ENCODE data around the gene HRNR.
A peak's percentile ranks its signal among the peaks of the same experiment; 100 is the strongest.
"Not testable (repeated sequence)": the region's sequence is repeated elsewhere in the genome, so short reads cannot be mapped to it uniquely, and the experiment has no call there.

HRNR gene

DNA sequence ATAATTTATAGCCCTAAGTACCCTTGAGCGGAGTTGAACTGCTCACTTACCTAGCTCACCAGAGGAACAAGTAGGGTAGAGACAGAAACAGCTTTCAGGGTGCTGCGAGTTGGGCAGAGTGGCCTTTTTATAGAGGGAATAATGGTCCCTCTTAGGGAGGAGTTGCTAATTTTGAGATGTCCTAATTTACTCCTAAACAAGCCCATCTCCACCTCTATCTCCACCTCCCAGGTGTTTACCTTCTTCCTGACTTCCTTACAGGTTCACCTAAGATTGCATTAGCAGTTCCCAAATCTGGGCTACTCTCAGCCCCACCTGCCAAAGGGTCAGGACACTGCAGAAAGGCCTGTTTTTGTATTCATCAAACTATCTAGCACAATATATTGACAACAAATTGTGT lies at the start of gene HRNR:
Gene HRNR (minus strand): TSS at position 101 of the 400 bp plus-strand sequence. CDS start 940 bp downstream, outside the sequence.
- DNase-seq (ENCODE audit: low read depth in 2 of 2), result no peak

DNA sequence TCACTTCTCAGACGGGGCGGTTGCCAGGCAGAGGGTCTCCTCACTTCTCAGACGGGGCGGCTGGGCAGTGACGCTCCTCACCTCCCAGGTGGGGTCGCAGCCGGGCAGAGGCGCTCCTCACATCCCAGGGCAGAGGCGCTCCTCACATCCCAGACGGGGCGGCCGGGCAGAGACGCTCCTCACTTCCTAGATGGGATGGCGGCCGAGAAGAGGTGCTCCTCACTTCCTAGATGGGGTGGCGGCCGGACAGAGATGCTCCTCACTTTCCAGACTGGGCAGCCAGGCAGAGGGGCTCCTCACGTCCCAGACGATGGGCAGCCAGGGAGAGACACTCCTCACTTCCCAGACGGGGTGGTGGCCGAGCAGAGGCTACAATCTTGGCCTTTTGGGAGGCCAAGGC lies 32.4 kb upstream of the HRNR start:
- DNase-seq (ENCODE audit: low read depth in 2 of 2), result not testable (repeated sequence)

DNA sequence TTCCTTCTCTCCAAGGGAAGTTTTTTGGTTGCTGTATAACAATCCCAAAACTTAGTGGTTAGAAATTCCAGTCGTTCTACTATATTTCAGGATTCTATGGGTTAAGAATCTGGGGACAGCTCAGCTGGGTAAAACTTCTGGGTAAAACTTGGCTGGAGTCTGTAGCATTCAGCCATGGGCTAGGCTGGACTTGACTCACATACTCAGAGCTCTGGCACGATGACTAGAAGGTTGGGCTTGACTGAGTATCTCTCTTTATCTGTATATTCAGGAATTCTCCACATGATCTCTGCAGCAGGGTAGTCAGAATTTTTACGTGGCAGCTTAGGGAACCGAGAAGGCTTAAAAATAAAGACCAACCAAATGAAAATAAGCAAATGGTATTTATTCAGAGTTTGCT lies 28.2 kb upstream of the HRNR start:
- no peak for DNase-seq (ENCODE audit: low read depth in 2 of 2)

DNA sequence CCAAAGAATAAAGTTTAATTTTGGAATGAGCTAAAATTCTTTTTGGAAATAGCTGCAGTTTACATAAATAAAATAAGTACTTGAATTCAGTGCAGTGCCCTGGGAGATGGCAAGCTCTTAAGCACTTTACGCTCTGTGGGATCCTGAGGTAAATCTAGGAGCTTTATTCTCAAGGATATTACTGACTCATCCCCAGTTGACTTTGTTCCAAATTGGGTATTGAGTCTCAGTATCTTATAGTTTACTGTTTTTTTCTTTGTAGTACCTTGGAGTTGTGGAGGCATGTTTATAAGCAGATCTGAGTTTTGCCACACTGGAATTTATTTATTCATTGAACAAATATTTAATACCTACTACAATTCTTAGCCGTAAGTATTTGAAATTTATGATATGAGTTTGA lies 27.4 kb upstream of the HRNR start:
- DNase-seq (ENCODE audit: low read depth in 2 of 2), result no peak

DNA sequence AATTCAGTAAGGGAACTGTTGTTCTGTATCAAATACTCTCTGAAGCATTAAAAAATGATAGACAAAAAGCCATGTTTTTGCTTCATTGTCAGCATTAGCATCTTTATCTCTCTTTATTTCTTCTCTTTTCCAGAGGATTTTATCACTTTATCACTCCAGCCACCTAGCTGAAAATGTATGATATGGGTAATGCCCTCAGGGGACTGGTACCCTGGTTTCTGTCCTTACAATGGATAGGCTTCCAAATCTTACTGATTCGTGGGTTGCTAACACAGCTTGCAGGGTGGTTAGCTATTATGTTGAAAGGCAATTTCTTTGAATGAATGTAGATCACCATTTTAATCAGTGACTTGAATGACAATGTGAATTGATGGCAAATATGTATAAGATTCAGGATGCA lies 23.3 kb upstream of the HRNR start:
- DNase-seq (ENCODE audit: low read depth in 2 of 2), result no peak

DNA sequence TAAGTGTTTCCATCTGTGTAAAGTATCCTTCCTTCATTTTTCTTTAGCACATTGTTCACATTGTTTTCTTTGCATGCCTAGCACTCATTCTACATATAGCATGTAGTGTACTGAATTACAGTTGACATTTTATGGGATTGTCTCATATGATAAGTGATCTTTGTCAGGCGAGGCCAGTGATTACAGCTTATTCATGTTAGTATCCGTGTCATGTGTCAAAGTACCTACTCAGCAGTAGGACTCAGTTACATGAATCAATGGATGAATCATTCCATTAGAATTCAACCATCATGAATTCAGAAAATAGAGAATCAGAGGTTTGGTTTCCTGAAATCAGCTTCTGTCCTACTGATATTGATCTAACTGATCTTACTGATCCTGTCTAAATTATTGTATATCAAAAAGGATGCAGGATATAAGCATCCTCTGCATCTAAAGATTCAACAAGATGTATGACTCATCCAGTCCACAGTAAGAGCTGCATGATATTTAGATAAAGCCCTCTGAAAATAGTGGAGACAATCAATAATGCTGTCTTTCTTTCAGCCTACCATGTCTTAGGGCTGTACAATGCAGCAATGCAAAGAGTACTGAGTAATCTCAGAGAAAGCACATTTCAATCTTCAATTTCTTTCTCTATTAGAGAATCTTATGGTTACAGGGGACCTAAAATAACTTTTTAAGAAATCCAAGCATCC lies 20.7 kb upstream of the HRNR start:
- no peak for DNase-seq (ENCODE audit: low read depth in 2 of 2)

DNA sequence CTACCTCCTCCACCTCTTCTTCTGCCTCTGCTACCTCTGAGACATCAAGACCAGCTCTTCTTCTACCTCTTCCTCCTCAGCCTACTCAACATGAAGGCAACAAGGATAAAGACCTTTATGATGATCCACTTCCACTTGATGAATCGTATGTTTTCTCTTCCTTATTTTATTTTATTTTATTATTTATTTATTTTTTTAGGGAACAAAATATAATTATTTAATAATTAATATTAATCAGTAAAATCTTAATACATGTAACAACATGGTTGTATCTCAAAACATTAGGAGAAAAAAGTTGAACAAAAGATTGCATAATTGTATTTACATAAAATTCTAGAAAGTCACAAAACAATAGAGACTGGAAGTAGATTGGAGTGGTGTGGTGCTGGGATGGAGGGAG lies 13.1 kb upstream of the HRNR start:
- DNase-seq (ENCODE audit: low read depth in 2 of 2), result no peak

DNA sequence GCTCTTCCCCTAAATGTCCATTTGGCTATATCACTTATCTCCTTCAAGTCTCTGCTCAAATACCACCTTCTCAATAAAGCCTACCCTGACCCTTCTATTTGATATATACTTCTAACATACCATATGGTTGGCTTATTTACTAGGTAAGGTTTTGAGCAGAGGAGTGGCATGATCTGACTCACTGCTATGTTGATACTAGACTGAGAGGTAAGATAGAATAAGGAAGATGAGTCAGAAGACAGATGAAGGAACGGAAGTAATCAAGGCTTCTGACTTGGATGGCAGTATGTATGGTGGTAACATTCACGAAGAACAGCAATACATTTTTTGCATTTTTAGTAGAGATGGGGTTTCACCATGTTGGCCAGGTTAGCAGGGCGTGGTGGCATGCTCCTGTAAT lies 4.8 kb upstream of the HRNR start:
- no peak for DNase-seq (ENCODE audit: low read depth in 2 of 2)

DNA sequence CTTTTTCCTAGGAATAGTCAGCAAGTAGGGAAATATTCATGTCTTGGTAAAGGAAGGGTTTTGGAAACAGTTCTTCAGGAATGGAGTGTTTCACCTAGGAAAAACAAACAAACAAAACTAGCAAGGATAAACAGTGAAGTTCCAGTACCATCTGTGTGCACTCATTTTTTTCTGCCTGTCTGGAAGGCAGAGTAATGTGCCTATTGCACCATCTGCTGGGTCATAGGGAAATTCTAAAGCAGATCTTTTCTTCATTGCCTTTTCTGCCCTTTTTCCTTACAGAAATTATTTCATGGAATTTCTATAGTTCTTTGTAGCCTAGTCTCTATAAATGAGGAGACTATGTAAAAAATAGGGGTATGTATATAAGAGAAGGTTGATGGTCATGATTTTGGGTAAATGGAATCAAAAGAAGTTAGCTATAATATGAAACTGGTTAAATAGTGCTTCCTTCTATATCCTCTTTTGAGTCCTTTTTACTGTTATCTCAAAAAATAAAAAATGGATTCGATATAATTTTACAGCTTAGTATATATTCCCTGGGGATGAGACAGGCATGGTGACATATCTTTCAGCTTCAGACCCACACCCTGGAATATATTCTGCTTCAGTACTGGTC lies 3.4 kb upstream of the HRNR start:
- no peak for DNase-seq (ENCODE audit: low read depth in 2 of 2)

DNA sequence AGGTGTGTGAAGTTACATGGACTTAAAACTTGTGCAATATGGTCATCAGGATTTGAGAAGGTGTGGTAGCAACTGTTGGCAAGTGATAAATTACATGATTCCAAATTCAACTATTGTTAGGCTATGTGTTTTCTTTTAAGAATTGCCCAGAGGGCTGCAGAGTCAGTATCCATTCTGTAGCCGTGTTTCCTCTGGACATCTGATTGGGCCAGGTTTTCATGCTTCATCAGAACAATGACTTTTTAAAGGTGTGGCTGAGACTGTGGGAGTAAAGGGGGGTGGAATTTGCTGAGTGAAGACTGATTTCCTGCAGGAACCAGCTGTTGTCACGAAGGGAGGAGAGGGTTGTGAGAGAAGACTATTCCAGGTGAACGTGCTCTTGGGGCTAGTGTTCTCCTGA lies 1.7 kb upstream of the HRNR start:
- DNase-seq (ENCODE audit: low read depth in 2 of 2), result no peak

DNA sequence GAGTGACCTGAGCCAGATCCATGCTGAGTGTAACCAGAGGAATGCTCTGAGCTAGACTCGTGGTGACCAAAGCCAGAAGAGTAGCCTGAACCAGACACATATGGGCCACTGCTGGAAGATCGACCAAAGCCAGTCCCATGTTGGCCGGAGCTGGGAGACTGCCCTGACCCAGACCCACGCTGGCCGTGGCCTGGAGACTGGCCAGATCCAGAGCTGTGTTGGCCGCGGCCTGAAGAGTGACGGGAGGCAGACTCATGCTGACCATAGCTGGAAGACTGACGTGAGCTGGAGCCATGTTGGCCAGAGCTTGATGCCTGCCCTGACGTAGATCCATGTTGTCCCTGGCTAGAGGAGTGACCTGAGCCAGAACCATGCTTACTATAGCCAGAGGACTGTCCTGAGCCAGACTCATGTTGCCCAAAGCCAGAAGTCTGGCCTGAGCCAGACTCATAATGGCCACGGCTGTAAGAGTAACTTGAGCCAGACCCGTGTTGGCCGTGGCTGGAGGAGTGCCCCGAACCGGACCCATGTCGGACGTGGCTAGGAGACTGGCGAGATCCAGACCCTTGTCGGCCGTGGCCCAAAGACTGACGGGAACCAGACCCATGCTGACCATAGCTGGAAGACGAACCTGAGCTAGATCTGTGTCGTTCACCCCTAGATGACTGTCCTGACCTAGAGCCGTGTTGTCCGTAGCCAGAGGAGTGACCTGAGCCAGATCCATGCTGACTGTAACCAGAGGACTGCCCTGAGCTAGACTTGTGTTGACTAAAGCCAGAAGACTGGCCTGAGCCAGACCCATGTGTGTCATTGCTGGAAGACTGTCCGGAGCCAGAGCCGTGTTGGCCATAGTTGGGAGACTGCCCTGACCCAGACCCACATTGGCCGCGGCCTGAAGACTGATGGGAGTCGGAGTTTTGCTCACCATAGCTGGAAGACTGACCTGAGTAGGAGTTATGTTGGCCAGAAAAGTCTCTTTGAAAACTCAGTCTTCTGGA lies 3.5 kb downstream of the HRNR start:
- no peak for DNase-seq (ENCODE audit: low read depth in 2 of 2)

DNA sequence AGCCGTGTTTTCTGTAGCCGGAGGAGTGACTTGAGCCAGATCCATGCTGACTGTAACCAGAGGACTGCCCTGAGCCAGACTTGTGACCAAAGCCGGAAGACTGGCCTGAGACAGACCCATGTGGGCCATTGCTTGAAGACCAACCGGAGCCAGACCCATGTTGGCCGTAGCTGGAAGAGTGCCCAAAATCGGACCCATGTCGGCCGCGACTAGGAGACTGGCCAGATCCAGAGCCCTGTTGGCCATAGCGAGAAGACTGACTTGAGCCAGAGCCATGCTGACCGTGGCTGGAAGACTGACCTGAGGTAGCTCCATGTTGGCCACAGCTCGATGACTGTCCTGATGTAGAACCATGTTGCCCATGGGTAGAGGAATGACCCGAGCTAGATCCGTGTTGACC lies 4.6 kb downstream of the HRNR start:
- DNase-seq (ENCODE audit: low read depth in 2 of 2), result not testable (repeated sequence)

DNA sequence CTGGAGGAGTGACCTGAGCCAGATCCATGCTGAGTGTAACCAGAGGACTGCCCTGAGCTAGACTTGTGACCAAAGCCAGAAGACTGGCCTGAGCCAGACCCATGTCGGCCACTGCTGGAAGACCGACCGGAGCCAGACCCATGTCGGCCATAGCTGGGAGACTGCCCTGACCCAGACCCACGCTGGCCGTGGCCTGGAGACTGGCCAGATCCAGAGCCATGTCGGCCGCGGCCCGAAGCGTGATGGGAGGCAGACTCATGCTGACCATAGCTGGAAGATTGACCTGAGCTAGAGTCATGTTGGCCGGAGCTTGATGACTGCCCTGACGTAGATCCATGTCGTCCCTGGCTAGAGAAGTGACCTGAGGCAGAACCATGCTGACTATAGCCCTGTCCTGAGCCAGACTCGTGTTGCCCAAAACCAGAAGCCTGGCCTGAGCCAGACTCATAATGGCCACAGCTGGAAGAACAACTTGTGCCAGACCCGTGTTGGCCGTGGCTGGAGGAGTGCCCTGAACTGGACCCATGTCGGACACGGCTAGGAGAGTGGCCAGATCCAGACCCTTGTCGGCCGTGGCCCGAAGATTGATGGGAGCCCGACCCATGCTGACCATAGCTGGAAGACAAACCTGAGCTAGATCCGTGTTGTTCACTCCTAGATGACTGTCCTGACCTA lies 5.1 kb downstream of the HRNR start:
- DNase-seq (ENCODE audit: low read depth in 2 of 2), result no peak

DNA sequence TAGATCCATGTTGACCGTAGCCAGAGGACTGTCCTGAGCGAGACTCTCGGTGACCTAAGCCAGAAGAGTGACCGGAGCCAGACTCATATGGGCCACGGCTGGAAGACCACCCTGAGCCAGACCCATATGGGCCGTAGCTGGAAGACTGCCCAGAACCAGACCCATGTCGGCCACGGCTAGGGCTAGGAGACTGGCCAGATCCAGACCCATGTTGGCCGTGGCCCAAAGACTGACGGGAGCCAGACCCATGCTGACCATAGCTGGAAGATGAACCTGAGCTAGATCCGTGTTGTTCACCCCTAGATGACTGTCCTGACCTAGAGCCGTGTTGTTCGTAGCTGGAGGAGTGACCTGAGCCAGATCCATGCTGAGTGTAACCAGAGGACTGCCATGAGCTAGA lies 8.4 kb downstream of the HRNR start:
- not testable (repeated sequence) for DNase-seq (ENCODE audit: low read depth in 2 of 2)

DNA sequence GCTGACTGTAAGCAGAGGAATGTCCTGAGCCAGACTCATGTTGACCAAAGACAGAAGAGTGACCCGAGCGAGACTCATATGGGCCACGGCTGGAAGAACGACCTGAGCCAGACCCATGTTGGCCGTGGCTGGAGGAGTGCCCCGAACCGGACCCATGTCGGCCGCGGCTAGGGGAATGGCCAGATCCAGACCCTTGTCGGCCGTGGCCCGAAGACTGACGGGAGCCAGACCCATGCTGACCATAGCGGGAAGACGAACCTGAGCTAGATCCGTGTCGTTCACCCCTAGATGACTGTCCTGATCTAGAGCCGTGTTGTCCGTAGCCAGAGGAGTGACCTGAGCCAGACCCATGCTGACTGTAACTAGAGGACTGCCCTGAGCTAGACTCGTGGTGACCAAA lies 9.1 kb downstream of the HRNR start:
- DNase-seq (ENCODE audit: low read depth in 2 of 2), result not testable (repeated sequence)

DNA sequence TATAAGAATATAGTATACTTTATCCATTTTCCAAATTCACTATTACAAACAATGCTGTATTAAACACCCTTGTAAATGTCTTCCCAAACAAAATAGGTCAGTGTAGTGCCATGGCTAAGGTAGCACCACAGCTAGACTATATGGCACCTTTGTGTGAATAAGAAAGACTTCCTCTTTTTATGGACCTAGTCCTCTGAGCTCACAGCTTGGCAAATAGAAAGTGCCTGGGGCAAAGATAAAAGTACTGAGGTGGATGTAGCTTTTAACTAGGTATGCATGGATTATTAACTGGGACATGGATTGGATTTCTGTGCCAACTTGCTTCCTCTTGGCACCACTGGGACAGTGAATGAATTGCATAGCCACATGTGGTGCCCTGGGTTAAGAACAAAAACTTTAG lies 25.0 kb downstream of the HRNR start:
- DNase-seq (ENCODE audit: low read depth in 2 of 2), result no peak

DNA sequence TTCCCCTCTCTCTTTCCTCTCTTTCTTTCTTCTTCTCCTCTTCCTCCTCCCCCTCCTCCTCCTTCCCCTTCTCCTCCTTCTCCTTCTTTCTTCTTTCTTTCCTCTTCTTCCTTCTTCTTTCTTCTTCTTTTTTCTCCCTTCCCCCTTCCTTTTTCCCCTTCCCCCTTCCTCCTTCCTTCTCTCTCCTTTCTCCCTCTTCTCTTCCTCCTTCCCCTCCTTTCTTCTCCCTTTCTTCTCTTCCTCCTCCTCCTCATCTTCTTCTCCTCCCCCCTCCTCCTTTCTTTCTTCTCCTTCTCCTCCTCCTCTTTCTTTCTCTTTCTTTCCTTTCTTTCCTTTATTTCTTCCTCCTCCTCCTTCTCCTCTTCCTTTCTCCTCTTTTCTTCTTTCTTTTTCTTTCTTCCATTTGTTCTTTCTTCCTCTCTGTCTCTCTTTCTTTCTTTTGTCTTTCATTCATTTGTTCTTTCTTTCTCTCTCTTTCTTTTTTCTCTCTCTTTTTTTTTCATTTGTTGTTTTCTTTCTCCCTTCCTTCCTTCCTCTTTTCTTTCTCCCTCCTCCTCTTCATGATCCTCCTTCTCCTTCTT lies 26.5 kb downstream of the HRNR start:
- DNase-seq (ENCODE audit: low read depth in 2 of 2), result no peak

DNA sequence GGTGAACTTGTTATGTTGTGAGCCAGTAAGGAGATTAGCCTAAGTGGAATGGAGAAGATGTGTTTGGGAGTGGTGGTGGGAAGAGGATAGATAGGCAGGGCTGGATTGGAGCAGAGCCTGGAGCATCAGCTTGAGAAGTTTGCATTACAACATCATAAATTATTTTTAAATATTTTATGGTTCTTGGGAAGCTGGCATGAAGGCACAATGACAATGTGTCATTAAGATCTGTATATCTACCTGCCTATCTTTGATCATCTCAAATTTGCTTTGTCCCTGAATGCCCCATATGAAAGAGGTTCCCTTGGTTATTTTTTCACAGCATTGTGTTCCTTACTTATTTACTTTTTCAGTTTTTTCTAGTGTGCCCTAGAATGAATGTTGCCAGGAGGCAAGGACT lies 32.3 kb downstream of the HRNR start:
- no peak for DNase-seq (ENCODE audit: low read depth in 2 of 2)

DNA sequence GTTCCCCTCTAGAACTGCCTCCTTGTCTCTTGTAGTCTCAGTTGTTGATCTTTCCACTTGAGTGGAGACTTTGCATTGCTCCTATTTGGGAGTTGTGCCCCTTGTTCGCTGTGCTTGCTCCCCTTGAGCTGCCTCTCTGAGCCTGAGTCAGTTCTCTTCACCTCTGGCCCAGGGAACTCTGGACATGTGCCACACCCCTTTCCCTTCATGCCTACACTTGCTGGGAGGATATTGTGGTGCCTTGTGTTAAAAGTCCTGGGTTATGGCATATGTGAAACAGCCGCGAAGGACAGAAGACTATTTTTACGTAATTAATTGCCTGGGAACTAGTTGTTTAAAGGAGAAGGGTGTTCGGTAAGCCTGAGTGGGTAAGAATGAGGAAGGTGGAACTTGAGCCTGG lies 32.7 kb downstream of the HRNR start:
- DNase-seq (ENCODE audit: low read depth in 2 of 2), result no peak

DNA sequence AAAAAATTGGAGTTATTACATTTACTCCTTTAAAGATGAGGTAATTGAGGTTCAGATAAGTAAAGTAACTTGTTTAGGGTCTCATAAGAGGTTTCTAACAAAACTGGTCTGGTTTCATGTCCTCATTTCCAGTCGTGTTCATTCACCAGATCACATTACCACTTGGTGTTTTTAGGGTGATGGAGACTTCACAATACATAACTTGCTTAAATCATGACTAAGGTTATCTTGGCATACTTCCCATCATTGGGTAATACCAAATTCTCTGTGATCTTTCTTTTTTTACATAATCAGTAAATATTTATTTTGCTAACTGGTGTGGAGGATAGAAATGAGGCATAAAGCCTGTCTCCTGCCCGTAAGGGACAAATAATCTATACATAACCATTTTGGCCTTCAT lies 33.4 kb downstream of the HRNR start:
- DNase-seq (ENCODE audit: low read depth in 2 of 2), result no peak

DNA sequence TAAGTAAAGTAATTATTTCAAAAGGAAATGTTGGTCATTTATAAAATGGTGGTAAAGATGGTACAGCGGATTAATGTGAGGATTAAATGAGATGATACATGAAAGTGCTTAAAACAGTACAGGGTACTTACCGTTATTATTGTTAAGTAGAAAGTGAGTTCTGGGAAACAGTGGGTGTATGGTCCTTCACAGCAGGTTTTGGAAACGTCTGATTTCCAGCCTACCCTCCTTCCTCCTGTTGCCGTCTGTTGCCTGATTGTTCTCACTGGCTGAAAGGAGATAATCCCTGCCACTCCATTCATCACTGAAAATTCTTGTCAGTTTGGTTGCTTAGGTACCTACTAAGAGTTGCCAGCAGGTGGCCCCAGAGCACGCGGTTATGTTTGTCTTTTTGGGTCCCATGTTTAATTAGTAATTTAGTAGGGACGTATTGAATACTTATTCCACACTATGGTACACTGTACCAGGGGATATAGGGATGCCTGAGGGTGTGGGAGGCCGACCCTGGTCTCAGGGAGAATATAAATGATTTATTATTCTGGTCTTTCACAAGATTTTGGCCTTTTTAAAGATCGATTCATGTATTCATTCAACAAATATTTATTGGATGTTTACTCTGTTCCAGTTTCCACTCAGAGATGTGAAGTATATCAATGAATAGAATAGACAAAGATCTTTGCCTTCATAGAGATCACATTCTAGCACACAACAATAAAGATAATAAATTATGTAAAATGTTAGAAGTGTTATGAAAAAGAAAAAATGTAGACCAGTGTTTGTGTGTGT lies 34.1 kb downstream of the HRNR start:
- peak; percentile 38 to 46 for DNase-seq (ENCODE audit: low read depth in 2 of 2)
